Duodenal mucosa (tissue), 2 donors: ENCODE measurements around the gene SRPRA.
"Not testable (repeated sequence)": the region's sequence is repeated elsewhere in the genome, so short reads cannot be mapped to it uniquely, and the experiment has no call there.

Experiments
- H3K27ac ChIP-seq: one replicate; pipeline ENCODE4 v1.7.0; 2013; ENCODE audit warnings: low read depth, low read length
- H3K27me3 ChIP-seq, 2 donors: one replicate each; pipeline ENCODE4 v1.7.0; 2013; ENCODE audit warnings: low read length in 2 of 2, control low read depth in 1 of 2; ENCODE audit not compliant: insufficient read depth in 2 of 2, control insufficient read depth in 1 of 2
- H3K36me3 ChIP-seq, 2 donors: one replicate each; pipeline ENCODE4 v1.7.0; 2013; ENCODE audit warnings: low read length in 2 of 2, control low read depth in 1 of 2; ENCODE audit not compliant: insufficient read depth in 2 of 2, control insufficient read depth in 1 of 2
- H3K4me1 ChIP-seq, 2 donors: one replicate each; pipeline ENCODE4 v1.7.0; 2013; ENCODE audit warnings: low read length in 2 of 2, control low read depth in 1 of 2; ENCODE audit not compliant: insufficient read depth in 2 of 2, control insufficient read depth in 1 of 2
- H3K4me3 ChIP-seq, 2 donors: one replicate each; pipeline ENCODE4 v1.7.0; 2013; ENCODE audit warnings: low read length in 2 of 2, low read depth in 1 of 2
- H3K9ac ChIP-seq, 2 donors: one replicate each; pipeline ENCODE4 v1.7.0; 2013; ENCODE audit warnings: low read length in 2 of 2, low read depth in 1 of 2
- H3K9me3 ChIP-seq, 2 donors: one replicate each; pipeline ENCODE4 v1.7.0; 2013; ENCODE audit warnings: low read length in 2 of 2, control low read depth in 1 of 2; ENCODE audit not compliant: control insufficient read depth in 1 of 2

SRPRA gene

GRCh38 chr11:126265811-126266210 lies 2.9 kb downstream of the SRPRA start:
- peaks cover 16 to 18% of the 10 kb centered on the region in 2 donors for H3K4me1 ChIP-seq
- no peaks in the 10 kb centered on the region for H3K27me3 ChIP-seq
- peaks cover 45 to 62% of the 10 kb centered on the region in 2 donors for H3K36me3 ChIP-seq
- H3K27ac ChIP-seq: no peak overlapping the region
- H3K9ac ChIP-seq: no peak overlapping the region
- H3K4me3 ChIP-seq: no peak overlapping the region
- no peaks in the 10 kb centered on the region for H3K9me3 ChIP-seq

GRCh38 chr11:126263489-126263888 lies 5.2 kb downstream of the SRPRA start:
- H3K4me3 ChIP-seq: no peak overlapping the region
- no peak overlapping the region for H3K27ac ChIP-seq
- peaks cover 51 to 65% of the 10 kb centered on the region in 2 donors for H3K36me3 ChIP-seq
- H3K9ac ChIP-seq: no peak overlapping the region
- H3K27me3 ChIP-seq: no peaks in the 10 kb centered on the region
- H3K9me3 ChIP-seq: no peaks in the 10 kb centered on the region
- peaks cover 12 to 16% of the 10 kb centered on the region in 2 donors for H3K4me1 ChIP-seq

- H3K27ac ChIP-seq: no peak overlapping the region
- no peak overlapping the region for H3K4me3 ChIP-seq
- no peaks in the 10 kb centered on the region for H3K9me3 ChIP-seq
- no peaks in the 10 kb centered on the region for H3K27me3 ChIP-seq
- H3K4me1 ChIP-seq: peaks cover 4 to 8% of the 10 kb centered on the region in 2 donors
- peaks cover 52 to 73% of the 10 kb centered on the region in 2 donors for H3K36me3 ChIP-seq
- no peak overlapping the region for H3K9ac ChIP-seq
These were observed 6.5 kb downstream of the SRPRA start for GRCh38 chr11:126262216-126262615.

GRCh38 chr11:126257764-126258163 lies 10.9 kb downstream of the SRPRA start:
- Histone ChIP-seq H3K4me1 (no peaks in the 10 kb centered on the region), H3K36me3 (peaks cover 31 to 66% of the 10 kb centered on the region in 2 donors), H3K9me3 (no peaks in the 10 kb centered on the region), H3K27ac (no peak overlapping the region), H3K27me3 (no peaks in the 10 kb centered on the region), H3K4me3 (no peak overlapping the region), H3K9ac (no peak overlapping the region)

GRCh38 chr11:126257144-126257543 lies 11.6 kb downstream of the SRPRA start:
- H3K9me3 ChIP-seq: no peaks in the 10 kb centered on the region
- H3K4me3 ChIP-seq: no peak overlapping the region
- H3K4me1 ChIP-seq: no peaks in the 10 kb centered on the region
- no peak overlapping the region for H3K9ac ChIP-seq
- no peak overlapping the region for H3K27ac ChIP-seq
- no peaks in the 10 kb centered on the region for H3K27me3 ChIP-seq
- H3K36me3 ChIP-seq: peaks cover 30 to 65% of the 10 kb centered on the region in 2 donors

- H3K36me3 ChIP-seq: peaks cover 30 to 58% of the 10 kb centered on the region in 2 donors
- no peaks in the 10 kb centered on the region for H3K4me1 ChIP-seq
- no peak overlapping the region for H3K27ac ChIP-seq
- H3K4me3 ChIP-seq: no peak overlapping the region
- no peaks in the 10 kb centered on the region for H3K27me3 ChIP-seq
- no peak overlapping the region for H3K9ac ChIP-seq
- H3K9me3 ChIP-seq: no peaks in the 10 kb centered on the region
These were observed 12.5 kb downstream of the SRPRA start for GRCh38 chr11:126256216-126256615.

- peaks cover 29 to 51% of the 10 kb centered on the region in 2 donors for H3K36me3 ChIP-seq
- H3K9me3 ChIP-seq, H3K4me3 ChIP-seq, H3K27ac ChIP-seq, H3K9ac ChIP-seq, H3K4me1 ChIP-seq, H3K27me3 ChIP-seq: not testable (repeated sequence)
These were observed 13.2 kb downstream of the SRPRA start for GRCh38 chr11:126255507-126255906.

- H3K9ac ChIP-seq: no peak overlapping the region
- H3K27me3 ChIP-seq: no peaks in the 10 kb centered on the region
- H3K4me3 ChIP-seq: no peak overlapping the region
- peaks cover 29 to 51% of the 10 kb centered on the region in 2 donors for H3K36me3 ChIP-seq
- H3K27ac ChIP-seq: no peak overlapping the region
- H3K4me1 ChIP-seq: no peaks in the 10 kb centered on the region
- no peaks in the 10 kb centered on the region for H3K9me3 ChIP-seq
These were observed 13.9 kb downstream of the SRPRA start for GRCh38 chr11:126254819-126255218.

- Histone ChIP-seq H3K9ac (no peak overlapping the region), H3K36me3 (peaks cover 27 to 60% of the 10 kb centered on the region in 2 donors), H3K9me3 (no peaks in the 10 kb centered on the region), H3K27me3 (no peaks in the 10 kb centered on the region), H3K27ac (no peak overlapping the region), H3K4me3 (no peak overlapping the region), H3K4me1 (no peaks in the 10 kb centered on the region)
These were observed 15.4 kb downstream of the SRPRA start for GRCh38 chr11:126253265-126253664.

GRCh38 chr11:126246636-126247035 lies 22.1 kb downstream of the SRPRA start:
- Histone ChIP-seq H3K36me3 (peaks cover 23 to 47% of the 10 kb centered on the region in 2 donors), H3K4me3 (no peak overlapping the region), H3K27ac (no peak overlapping the region), H3K4me1 (no peaks in the 10 kb centered on the region), H3K9ac (no peak overlapping the region), H3K9me3 (no peaks in the 10 kb centered on the region), H3K27me3 (no peaks in the 10 kb centered on the region)

GRCh38 chr11:126233391-126233790 lies 35.3 kb downstream of the SRPRA start:
- no peak overlapping the region for H3K4me3 ChIP-seq
- H3K9ac ChIP-seq: no peak overlapping the region
- no peaks in the 10 kb centered on the region for H3K27me3 ChIP-seq
- H3K27ac ChIP-seq: no peak overlapping the region
- peaks cover 2 to 29% of the 10 kb centered on the region in 2 donors for H3K36me3 ChIP-seq
- peaks cover 7 to 13% of the 10 kb centered on the region in 2 donors for H3K4me1 ChIP-seq
- H3K9me3 ChIP-seq: no peaks in the 10 kb centered on the region
